ENCODE data around the gene ESPNL. TPM values are rescaled to one million over a fixed set of nuclear protein-coding genes. Genes with fewer than 3 reads are reported as not detected.
"Not testable (repeated sequence)": the region's sequence is repeated elsewhere in the genome, so short reads cannot be mapped to it uniquely, and the experiment has no call there.

ESPNL gene
- total RNA-seq, 8 experiments from 2014 or later: 0.11 to 0.87 (median 0.39) TPM

DNA sequence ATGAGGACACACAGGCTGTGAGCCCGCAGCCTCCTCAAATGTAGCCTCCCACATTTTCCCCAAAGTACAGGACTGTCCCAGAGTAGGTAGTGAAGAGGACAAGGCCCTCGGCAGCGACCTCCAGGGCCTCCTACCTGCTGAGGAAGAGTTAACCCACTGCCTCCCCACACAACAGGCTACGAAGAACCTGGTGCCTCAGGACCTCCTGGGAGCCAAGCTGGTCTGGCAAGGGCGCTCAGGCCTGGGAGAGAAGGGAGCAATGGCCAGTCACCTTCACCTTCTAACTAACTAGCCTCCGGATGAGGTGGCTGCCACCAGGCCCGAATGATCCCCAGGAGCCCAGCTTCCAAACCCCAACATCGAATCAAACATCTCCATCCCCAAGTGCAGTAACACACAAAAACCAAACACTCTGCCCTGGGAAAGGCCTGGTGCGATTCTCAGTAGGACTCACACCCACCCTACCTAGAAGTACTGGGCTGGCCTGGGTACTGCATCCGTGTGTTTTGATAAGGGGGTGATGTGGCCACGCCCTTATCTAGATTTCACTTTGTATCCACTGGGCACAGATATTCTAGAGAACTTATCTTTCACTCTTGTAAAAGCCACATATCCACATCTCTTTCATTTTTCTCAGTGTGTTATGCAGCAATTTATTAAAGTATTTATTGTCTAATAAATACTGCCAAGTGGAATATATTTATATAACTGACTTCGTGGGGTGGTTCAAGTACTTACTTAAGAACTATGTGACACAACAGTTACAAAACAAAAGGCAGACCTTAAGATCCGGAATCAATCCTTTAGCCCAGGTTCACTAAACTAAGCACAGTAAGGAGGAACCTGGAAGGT lies 68.3 kb downstream of the ESPNL start:
- in situ Hi-C loops (cut with MboI; ENCODE audit: low pct_unique_long_range_greater_than_20kb in 2 of 9, low sequenced_read_pairs in 9 of 9, unreplicated experiment in 9 of 9): no loop called here
- WGBS, 10 experiments: 40 to 100% (median 93%) methylated on average over 1 to 6 of the region's 13 CpGs; no CpG with 5 or more reads in 1 of the 10 experiments
- H3K4me3 ChIP-seq: no peak overlapping the region
- peaks cover 0 to 3% of the 10 kb centered on the region in 2 donors for H3K4me1 ChIP-seq (replicated peaks in 1 of 2)
- ATAC-seq (replicated peaks in 6 of 8): no peak
- H3K27ac ChIP-seq: no peak overlapping the region

GRCh38 chr2:238169048-238169707 lies 69.0 kb downstream of the ESPNL start:
- Histone ChIP-seq H3K27ac (no peak overlapping the region), H3K4me3 (no peak overlapping the region), H3K4me1 (replicated peaks in 1 of 2) (no peaks in the 10 kb centered on the region)
- 9 to 100% (median 77%) methylated on average over 1 to 6 of the region's 6 CpGs; no CpG with 5 or more reads in 1 of the 10 experiments for WGBS, 10 experiments
- peak in 4 of 8 experiments; percentile 37 to 67 (median 64) for ATAC-seq (replicated peaks in 6 of 8)
- in situ Hi-C loops (cut with MboI; ENCODE audit: low pct_unique_long_range_greater_than_20kb in 2 of 9, low sequenced_read_pairs in 9 of 9, unreplicated experiment in 9 of 9): no loop called here

GRCh38 chr2:238169708-238170251 lies 69.6 kb downstream of the ESPNL start:
- 25 to 93% (median 91%) methylated on average over 1 to 5 of the region's 5 CpGs; no CpG with 5 or more reads in 3 of the 10 experiments for WGBS, 10 experiments
- Histone ChIP-seq H3K27ac (no peak overlapping the region), H3K4me1 (replicated peaks in 1 of 2) (no peaks in the 10 kb centered on the region), H3K4me3 (no peak overlapping the region)
- in situ Hi-C loops (cut with MboI; ENCODE audit: low pct_unique_long_range_greater_than_20kb in 2 of 9, low sequenced_read_pairs in 9 of 9, unreplicated experiment in 9 of 9): no loop called here
- ATAC-seq (replicated peaks in 6 of 8): peak in 5 of 8 experiments; percentile 39 to 75 (median 63)

DNA sequence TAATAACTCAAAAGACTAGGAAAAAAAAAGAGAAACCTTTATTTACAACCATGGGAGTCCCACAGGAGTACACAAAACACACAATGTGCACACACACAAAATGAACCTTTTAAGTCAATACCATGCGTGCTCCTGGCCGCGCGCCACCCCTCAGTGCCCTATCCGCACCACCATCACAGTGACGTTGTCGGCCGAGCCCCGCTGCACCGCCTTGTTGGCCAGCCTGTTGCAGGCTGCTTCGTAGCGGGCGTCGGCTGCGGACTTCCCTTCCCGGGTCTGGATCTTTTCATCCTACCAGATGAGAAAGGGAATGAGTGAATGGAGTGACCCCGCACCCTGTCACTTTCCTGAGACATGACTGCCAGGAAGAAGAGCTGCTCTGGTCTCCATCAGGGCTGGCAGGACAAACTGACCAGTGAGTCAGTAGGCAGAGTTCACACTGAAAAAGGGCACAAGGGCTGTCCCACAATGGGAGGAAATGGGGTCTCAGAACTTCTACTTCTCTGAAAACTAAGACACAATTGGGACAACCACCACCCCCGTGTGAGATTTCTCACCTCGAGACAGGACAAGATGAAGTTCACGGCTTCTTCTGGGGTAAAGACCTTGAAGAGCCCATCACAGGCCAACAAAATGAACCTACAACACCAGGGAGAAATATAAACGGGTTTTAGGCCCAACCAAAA lies 70.4 kb downstream of the ESPNL start:
- ATAC-seq (replicated peaks in 6 of 8): no peak
- Histone ChIP-seq H3K27ac (no peak overlapping the region), H3K4me3 (no peak overlapping the region), H3K4me1 (replicated peaks in 1 of 2) (no peaks in the 10 kb centered on the region)
- in situ Hi-C loops (cut with MboI; ENCODE audit: low pct_unique_long_range_greater_than_20kb in 2 of 9, low sequenced_read_pairs in 9 of 9, unreplicated experiment in 9 of 9): no loop called here
- 61 to 100% (median 90%) methylated on average over 3 to 15 of the region's 21 CpGs for WGBS, 10 experiments

GRCh38 chr2:238171072-238171431 lies 70.9 kb downstream of the ESPNL start:
- H3K27ac ChIP-seq; H3K4me3 ChIP-seq; ATAC-seq (replicated peaks in 6 of 8); in situ Hi-C loops (cut with MboI; ENCODE audit: low pct_unique_long_range_greater_than_20kb in 2 of 9, low sequenced_read_pairs in 9 of 9, unreplicated experiment in 9 of 9); H3K4me1 ChIP-seq (replicated peaks in 1 of 2): not testable (repeated sequence)
- WGBS, 10 experiments: 94 to 100% (median 98%) methylated on average over 1 to 5 of the region's 5 CpGs; no CpG with 5 or more reads in 4 of the 10 experiments

GRCh38 chr2:238171575-238172187 lies 71.5 kb downstream of the ESPNL start:
- no peaks in the 10 kb centered on the region for H3K4me1 ChIP-seq (replicated peaks in 1 of 2)
- no peak overlapping the region for H3K4me3 ChIP-seq
- in situ Hi-C loops (cut with MboI; ENCODE audit: low pct_unique_long_range_greater_than_20kb in 2 of 9, low sequenced_read_pairs in 9 of 9, unreplicated experiment in 9 of 9): no loop called here
- 76 to 97% (median 95%) methylated on average over 2 to 8 of the region's 9 CpGs; no CpG with 5 or more reads in 3 of the 10 experiments for WGBS, 10 experiments
- H3K27ac ChIP-seq: no peak overlapping the region
- ATAC-seq (replicated peaks in 6 of 8): no peak

GRCh38 chr2:238172439-238172838 lies 72.3 kb downstream of the ESPNL start:
- Histone ChIP-seq H3K4me3 (no peak overlapping the region), H3K4me1 (replicated peaks in 1 of 2) (no peaks in the 10 kb centered on the region), H3K27ac (no peak overlapping the region)
- WGBS, 10 experiments: 20 to 100% (median 100%) methylated on average over 1 to 2 of the region's 14 CpGs; no CpG with 5 or more reads in 6 of the 10 experiments
- in situ Hi-C loops (cut with MboI; ENCODE audit: low pct_unique_long_range_greater_than_20kb in 2 of 9, low sequenced_read_pairs in 9 of 9, unreplicated experiment in 9 of 9): no loop called here
- ATAC-seq (replicated peaks in 6 of 8): no peak

DNA sequence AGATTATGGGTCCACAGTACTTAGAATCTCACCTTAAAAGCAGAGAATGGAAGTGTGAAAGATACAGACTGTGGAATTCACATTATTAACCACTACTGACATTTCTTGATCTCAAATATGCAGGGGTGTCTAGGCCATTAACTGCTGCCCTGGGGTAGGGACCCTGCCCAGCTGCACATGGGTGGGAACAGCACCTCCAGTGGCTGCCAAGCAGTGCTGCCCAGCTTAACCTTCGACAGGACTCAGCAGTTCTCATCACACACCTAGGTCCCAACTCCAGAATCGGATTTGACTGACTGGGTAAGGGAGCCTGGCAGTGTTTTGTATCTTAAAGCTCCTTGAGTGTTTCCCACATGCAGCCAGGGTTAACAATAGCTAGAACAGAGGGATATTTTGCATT lies 73.6 kb downstream of the ESPNL start:
- in situ Hi-C loops (cut with MboI; ENCODE audit: low pct_unique_long_range_greater_than_20kb in 2 of 9, low sequenced_read_pairs in 9 of 9, unreplicated experiment in 9 of 9): no loop called here
- Histone ChIP-seq H3K27ac (no peak overlapping the region), H3K4me3 (no peak overlapping the region), H3K4me1 (replicated peaks in 1 of 2) (no peaks in the 10 kb centered on the region)
- ATAC-seq (replicated peaks in 6 of 8): peak in 1 of 8 experiments; percentile 38
- WGBS, 10 experiments: 60 to 100% (median 93%) methylated on average over 1 of the region's 2 CpGs; no CpG with 5 or more reads in 6 of the 10 experiments

DNA sequence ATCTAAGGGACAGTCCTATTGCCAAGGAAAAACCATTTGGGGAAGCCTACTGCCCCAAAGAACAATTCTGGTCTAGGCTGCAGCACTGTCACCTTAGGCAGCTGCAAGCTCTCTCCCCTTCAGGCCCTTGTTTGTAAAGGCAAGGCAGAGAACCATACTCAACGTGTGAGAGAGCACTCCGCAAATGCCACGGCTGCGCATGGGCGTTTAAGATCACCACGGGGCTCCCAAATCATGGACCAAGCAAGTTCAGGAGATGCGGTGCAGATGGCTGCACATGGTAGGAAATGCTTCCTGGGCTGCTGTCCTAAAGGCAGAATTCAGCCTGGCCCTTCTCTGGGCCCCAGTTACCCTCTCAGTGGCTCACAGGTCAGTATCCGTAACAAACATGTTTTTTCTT lies 74.2 kb downstream of the ESPNL start:
- ATAC-seq (replicated peaks in 6 of 8): no peak
- H3K27ac ChIP-seq: no peak overlapping the region
- in situ Hi-C loops (cut with MboI; ENCODE audit: low pct_unique_long_range_greater_than_20kb in 2 of 9, low sequenced_read_pairs in 9 of 9, unreplicated experiment in 9 of 9): no loop called here
- H3K4me3 ChIP-seq: no peak overlapping the region
- H3K4me1 ChIP-seq (replicated peaks in 1 of 2): no peaks in the 10 kb centered on the region
- WGBS, 10 experiments: 95 to 100% (median 98%) methylated on average over 1 to 7 of the region's 8 CpGs; no CpG with 5 or more reads in 6 of the 10 experiments

GRCh38 chr2:238174701-238175100 lies 74.6 kb downstream of the ESPNL start:
- Histone ChIP-seq H3K27ac (no peak overlapping the region), H3K4me1 (replicated peaks in 1 of 2) (no peaks in the 10 kb centered on the region), H3K4me3 (no peak overlapping the region)
- 81 to 100% (median 94%) methylated on average over 1 to 3 of the region's 3 CpGs; no CpG with 5 or more reads in 6 of the 10 experiments for WGBS, 10 experiments
- ATAC-seq (replicated peaks in 6 of 8): no peak
- in situ Hi-C loops (cut with MboI; ENCODE audit: low pct_unique_long_range_greater_than_20kb in 2 of 9, low sequenced_read_pairs in 9 of 9, unreplicated experiment in 9 of 9): no loop called here

- in situ Hi-C loops (cut with MboI; ENCODE audit: low pct_unique_long_range_greater_than_20kb in 2 of 9, low sequenced_read_pairs in 9 of 9, unreplicated experiment in 9 of 9): no loop called here
- H3K4me3 ChIP-seq: no peak overlapping the region
- no peaks in the 10 kb centered on the region for H3K4me1 ChIP-seq (replicated peaks in 1 of 2)
- no peak overlapping the region for H3K27ac ChIP-seq
- ATAC-seq (replicated peaks in 6 of 8): no peak
Observed at GRCh38 chr2:238176613-238177012, 76.5 kb downstream of the ESPNL start.

DNA sequence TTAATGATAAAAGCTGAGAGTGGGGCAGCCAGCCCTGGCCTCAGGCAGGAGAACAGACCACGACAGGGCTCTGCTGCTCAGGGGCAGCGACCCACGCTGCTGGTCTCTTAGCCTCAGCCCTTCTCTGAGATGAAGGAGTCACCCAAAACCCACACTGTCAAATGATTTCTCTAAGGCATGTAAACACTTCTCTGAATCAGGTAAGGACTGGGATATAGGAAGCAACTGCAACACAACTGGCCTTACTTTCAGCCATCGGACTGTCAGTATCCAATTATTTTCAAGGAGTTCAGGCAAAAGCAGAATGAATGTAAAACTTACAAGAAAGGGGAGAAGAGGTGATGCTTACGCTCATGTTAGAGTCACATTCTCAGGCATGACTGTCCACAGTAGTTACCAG lies 80.4 kb downstream of the ESPNL start:
- ATAC-seq (replicated peaks in 6 of 8): no peak
- Histone ChIP-seq H3K27ac (no peak overlapping the region), H3K4me1 (replicated peaks in 1 of 2) (no peaks in the 10 kb centered on the region), H3K4me3 (no peak overlapping the region)
- WGBS, 10 experiments: 80 to 100% (median 100%) methylated on average over 1 to 4 of the region's 5 CpGs; no CpG with 5 or more reads in 2 of the 10 experiments
- in situ Hi-C loops (cut with MboI; ENCODE audit: low pct_unique_long_range_greater_than_20kb in 2 of 9, low sequenced_read_pairs in 9 of 9, unreplicated experiment in 9 of 9): no loop called here

Measured in motor neuron (in vitro differentiated cells).